IgD-negative memory B cell (primary cell): Measurements from ENCODE around the gene SLC6A3. TPM values are rescaled to one million over a fixed set of nuclear protein-coding genes. Genes with fewer than 3 reads are reported as not detected.
A peak's percentile ranks its signal among the peaks of the same experiment; 100 is the strongest.

Source experiments
- H3K27ac Mint-ChIP-seq, 3 donors: one replicate each; pipeline ENCODE4 v1.8.0; 2020 to 2022; ENCODE audit warnings: mild to moderate bottlenecking in 3 of 3, mixed read lengths in 3 of 3, moderate library complexity in 1 of 3
- H3K27me3 Mint-ChIP-seq: one replicate; pipeline ENCODE4 v1.8.0; 2021; ENCODE audit warnings: mixed read lengths
- H3K36me3 Mint-ChIP-seq: one replicate; pipeline ENCODE4 v1.8.0; 2020; ENCODE audit warnings: mild to moderate bottlenecking, mixed read lengths
- H3K4me1 Mint-ChIP-seq, 3 donors: one replicate each; pipeline ENCODE4 v1.8.0; 2020 to 2022; ENCODE audit warnings: mixed read lengths in 3 of 3, mild to moderate bottlenecking in 1 of 3
- H3K4me3 Mint-ChIP-seq, 4 donors: one replicate each; pipeline ENCODE4 v1.8.0; 2020 to 2022; ENCODE audit warnings: mild to moderate bottlenecking in 4 of 4, mixed read lengths in 4 of 4, moderate library complexity in 3 of 4
- H3K9me3 Mint-ChIP-seq, 3 donors: one replicate each; pipeline ENCODE4 v1.8.0; 2020 to 2021; ENCODE audit warnings: mixed read lengths in 3 of 3, mild to moderate bottlenecking in 1 of 3
- polyA plus RNA-seq: library from polyadenylated mRNA; unstranded; fragments of 300-500 nt; fragmentation: Illumina TruSeq; gene quantifications from one replicate; pipeline ENCODE4 v1.2.3, GENCODE V29; 2021

SLC6A3 gene
- polyA plus RNA-seq, 1 donor from 2014 or later = not detected

- peaks cover 11 to 36% (median 27%) of the 10 kb centered on the region in 3 donors for H3K4me1 Mint-ChIP-seq
- no peaks in the 10 kb centered on the region for H3K27me3 Mint-ChIP-seq
- no peaks in the 10 kb centered on the region for H3K9me3 Mint-ChIP-seq
- peaks cover 4% of the 10 kb centered on the region for H3K36me3 Mint-ChIP-seq
- peak overlapping the region; percentile 74 to 98 (median 88) for H3K27ac Mint-ChIP-seq
- H3K4me3 Mint-ChIP-seq = peak overlapping the region; percentile 88 to 94 (median 89)
These were observed 101.0 kb downstream of the SLC6A3 start for GRCh38 chr5:1343931-1344901.

- peaks cover 11 to 36% (median 27%) of the 10 kb centered on the region in 3 donors for H3K4me1 Mint-ChIP-seq
- H3K36me3 Mint-ChIP-seq = peaks cover 2% of the 10 kb centered on the region
- H3K4me3 Mint-ChIP-seq = peak overlapping the region; percentile 76 to 89 (median 82)
- H3K27me3 Mint-ChIP-seq = no peaks in the 10 kb centered on the region
- peak overlapping the region; percentile 62 to 98 (median 74) for H3K27ac Mint-ChIP-seq
- H3K9me3 Mint-ChIP-seq = no peaks in the 10 kb centered on the region
These were observed 101.9 kb downstream of the SLC6A3 start for GRCh38 chr5:1343315-1343751.

Other genes with a start within 250 kb of the SLC6A3 start
- gene SLC6A19, start 243.8 kb downstream of the SLC6A3 start, polyA plus RNA-seq = not detected
- not detected for gene SLC6A18, start 220.1 kb downstream of the SLC6A3 start, polyA plus RNA-seq
- not detected for gene TERT, start 150.4 kb downstream of the SLC6A3 start, polyA plus RNA-seq
- gene CLPTM1L, start 100.3 kb downstream of the SLC6A3 start, polyA plus RNA-seq = 25.7 TPM
- gene LPCAT1, start 78.5 kb upstream of the SLC6A3 start, polyA plus RNA-seq = 76.4 TPM